GM12801 (cell line): ENCODE measurements around the gene SEMA3E.

Source experiments
- CTCF ChIP-seq: IDR thresholded peaks from one replicate; pipeline ENCODE4 v1.5.1; 2011; ENCODE audit warnings: control low read depth; ENCODE audit not compliant: insufficient read length; ENCODE audit errors: extremely low read depth

The SEMA3E gene

GRCh38 chr7:83366629-83367028 is 282.3 kb downstream of the SEMA3E start:
- no peak for TF ChIP-seq CTCF

- TF ChIP-seq CTCF = no peak
Observed at GRCh38 chr7:83365746-83366145, 283.2 kb downstream of the SEMA3E start.

GRCh38 chr7:83362871-83363550 is 285.9 kb downstream of the SEMA3E start:
- no peak for TF ChIP-seq CTCF

- no peak for TF ChIP-seq CTCF
Observed at GRCh38 chr7:83359108-83359507, 289.8 kb downstream of the SEMA3E start.

- TF ChIP-seq CTCF = no peak
Observed at GRCh38 chr7:83355143-83355542, 293.8 kb downstream of the SEMA3E start.

GRCh38 chr7:83347945-83348444 is 300.9 kb downstream of the SEMA3E start:
- TF ChIP-seq CTCF = no peak

GRCh38 chr7:83339907-83340306 is 309.0 kb downstream of the SEMA3E start:
- no peak for TF ChIP-seq CTCF
